HG03045 (cell line): ENCODE measurements around the gene WFIKKN2.
"Not testable (repeated sequence)": the region's sequence is repeated elsewhere in the genome, so short reads cannot be mapped to it uniquely, and the experiment has no call there.

ENCODE experiments used
- ATAC-seq: cut with Tn5 transposase; IDR thresholded peaks from one replicate; pipeline ENCODE4 v1.9.1; 2021; ENCODE audit warnings: mild to moderate bottlenecking, moderate library complexity; ENCODE audit not compliant: unreplicated experiment

WFIKKN2 gene

DNA sequence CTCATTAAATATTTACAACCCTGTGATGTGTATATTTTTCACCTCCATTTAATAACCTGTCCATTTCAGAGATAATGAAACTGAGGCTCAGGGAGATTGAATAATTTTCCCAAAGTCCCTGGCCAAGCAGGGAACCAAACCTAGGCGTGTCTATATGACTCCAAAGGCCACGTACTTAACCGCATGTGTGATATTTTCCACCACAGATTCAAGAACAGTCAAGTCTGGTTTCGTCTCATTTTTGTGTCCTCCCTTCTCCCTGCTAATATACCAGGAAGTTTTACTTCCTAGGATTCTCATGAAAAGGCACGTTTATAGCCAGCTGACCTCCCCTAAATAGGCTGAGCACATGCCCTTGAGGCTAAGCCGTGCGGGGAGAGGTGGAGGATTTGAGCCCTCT is 15.3 kb downstream of the WFIKKN2 start:
- ATAC-seq: no peak

DNA sequence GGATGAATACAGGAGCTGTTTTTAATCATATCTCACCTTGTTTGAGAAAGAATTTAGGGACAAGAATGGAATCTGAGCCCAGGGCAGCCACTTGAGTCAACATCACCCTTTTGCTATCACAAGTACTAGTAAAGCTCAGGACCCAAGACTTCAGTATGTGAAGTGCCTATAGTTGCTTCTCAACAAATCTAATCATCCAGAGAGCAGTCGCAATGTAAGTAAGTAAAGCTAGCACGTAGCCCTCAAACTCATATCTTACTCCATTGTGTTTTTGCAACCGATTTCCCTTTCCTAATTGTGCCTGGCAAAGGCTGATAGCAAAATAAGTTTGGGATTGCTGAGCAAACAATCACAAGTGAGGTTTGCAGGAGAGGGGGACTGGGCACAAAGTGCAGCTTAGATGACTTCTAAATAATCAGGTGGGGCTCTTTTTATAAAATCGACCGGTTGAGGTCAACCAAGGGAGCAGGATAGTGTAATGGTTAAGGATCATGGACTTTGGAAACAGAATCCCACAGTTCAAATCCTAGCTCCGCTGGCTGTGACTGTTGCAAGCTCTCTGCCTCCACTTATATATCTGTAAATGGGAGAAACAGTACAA is 17.7 kb downstream of the WFIKKN2 start:
- ATAC-seq: no peak

DNA sequence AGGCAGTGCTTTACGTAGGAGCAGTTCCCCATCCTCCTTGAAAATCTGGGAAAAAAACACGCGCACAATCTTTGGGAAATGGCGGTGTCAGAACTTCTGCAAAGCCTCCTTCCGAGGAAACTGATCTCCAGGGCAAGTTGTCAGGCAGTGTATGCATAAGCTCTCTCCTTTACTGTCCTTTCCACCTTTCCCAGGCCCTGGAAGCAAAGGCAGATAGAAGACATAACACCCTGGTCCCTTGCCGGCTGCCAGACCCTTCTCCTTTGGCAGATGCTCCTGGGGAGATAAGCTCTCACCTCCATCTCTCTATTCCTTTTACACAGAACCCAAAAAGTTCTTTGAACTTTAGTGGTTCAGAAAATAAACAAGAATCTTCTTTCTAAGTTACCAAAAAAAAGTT is 18.4 kb downstream of the WFIKKN2 start:
- no peak for ATAC-seq

DNA sequence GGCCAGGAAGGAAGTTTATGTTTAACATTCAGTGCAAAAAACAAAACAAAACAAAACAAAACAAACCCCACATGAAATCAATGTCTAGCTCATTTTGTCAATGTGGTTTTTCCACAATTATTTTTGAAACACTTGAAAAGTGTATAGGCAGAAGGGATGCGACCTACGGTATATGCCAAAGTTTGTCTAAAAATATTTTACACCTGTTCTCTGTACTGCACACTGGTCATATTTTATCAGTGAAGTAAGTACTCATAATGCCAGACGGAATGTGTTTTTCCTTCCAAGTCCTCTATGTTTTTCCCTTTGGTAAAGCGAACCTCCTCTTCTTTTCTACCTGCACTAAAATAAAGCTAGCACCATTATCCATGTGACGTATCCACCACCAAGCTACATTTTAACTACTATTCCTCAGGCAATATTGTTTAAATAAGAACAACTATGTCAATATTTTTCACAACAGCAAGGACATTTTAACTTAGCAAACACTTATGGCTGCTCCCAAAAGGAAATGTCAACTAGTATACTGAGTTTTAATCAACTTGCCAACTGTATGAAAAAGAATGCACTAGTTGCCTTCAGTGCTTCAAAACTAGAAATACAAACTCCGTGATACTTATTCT is 20.4 kb downstream of the WFIKKN2 start:
- ATAC-seq: no peak

DNA sequence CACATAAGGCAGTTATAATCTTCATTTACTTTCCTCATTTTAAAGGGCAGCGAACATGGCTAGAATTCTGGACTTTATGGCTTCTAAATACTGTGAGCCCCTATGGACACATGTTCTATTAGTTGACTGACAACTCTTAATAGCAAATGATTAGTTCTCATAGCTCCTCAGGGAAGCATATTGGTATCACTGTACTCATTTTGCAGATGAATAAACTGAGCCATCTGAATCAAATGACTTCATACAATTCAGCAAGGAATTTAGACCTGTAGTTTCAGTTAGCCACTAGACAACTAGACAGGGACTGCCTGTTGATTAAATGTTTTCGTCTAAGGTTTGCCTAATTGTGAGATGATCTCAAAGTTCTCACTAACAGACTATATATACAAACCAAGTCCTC is 21.0 kb downstream of the WFIKKN2 start:
- ATAC-seq: no peak

DNA sequence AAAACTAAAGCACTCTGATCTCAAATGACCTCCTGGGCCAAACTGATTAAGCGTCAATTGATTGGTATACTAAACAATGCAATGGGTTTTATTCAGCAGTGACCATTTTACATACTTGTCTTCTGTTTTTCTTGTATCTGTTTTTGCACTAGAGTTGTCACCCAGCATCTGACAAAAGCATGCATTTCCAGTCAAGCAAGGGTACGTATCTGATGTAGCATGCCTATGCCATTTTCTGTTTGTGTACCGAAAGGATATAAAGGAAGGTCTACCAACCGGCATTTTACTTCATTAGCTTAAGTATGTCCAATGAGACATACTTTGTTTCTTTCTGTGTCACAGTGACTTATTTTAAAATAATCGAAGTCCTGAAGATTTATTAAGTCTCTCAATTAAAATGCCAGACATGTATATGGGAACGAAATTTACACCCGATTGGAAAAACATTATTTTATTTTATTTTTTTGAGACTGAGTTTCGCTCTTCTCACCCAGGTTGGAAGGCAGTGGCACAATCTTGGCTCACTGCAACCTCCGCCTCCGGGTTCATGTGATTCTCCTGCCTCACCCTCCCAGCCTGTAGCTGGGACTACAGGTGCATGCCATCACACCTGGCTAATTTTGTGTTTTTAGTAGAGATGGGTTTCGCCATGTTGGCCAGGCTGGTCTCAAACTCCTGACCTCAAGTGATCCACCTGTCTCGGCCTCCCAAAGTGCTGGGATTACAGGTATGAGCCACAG is 23.3 kb downstream of the WFIKKN2 start:
- ATAC-seq: no peak

DNA sequence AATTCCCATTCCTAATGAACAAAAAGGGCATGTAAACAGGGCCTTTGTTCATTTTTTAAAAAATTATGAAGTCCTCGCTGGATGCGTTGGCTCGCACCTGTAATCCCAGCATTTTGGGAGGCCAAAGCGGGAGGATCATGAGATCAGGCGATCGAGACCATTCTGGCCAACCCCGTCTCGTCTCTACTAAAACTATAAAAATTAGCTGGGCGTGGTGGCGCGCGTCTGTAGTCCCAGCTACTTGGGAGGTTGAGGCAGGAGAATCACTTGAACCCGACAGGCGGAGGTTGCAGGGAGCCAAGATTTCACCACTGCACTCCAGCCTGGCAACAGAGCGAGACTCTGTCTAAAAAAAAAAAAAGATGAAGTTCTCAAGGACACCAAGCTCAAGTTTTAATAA is 24.3 kb downstream of the WFIKKN2 start:
- ATAC-seq: not testable (repeated sequence)

DNA sequence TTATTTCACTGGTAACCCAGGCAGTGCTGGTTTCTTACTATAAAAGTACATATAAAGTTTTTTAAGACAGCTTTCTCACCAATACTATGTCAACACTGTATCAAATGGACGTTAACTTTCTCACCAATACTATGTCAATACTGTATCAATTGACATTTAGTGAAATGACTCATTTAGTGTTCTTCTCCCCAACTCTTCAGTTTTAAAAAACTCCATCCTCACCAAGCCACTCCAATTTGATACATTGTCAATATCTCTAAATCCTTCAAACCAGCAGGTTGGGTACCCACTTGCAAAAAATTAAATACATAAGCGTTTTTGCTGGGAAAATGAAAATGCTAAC is 25.9 kb downstream of the WFIKKN2 start:
- no peak for ATAC-seq

DNA sequence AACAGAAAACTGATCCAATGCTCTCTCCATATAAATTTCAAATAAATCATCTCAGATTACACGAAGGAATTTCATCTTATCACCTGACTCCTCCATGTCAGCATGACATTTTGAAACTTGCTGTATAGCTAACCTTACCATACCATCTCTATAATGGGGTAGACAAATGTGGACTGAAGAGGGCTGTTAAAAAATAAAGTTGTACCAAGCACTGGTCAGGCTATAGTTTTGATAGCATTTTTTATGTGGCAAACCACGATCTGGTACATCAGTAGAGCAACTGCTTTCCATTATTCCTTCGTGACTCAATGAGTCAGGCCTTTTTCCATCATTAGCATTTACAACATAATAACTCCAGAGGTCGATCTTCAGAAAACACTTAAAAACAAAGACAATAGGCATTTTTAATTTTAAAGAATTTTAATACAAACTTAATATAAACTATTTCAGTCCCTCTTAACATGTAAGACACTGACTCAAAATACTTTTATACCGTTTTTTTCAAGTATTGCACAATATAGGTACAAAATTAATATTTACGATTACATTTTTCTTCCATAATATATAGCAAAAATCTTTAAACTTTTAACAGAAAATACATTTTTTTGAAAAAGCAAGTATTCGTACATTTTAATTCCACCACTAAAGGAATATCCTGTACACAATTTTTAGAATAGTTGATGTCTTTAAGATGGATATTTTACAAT is 26.6 kb downstream of the WFIKKN2 start:
- ATAC-seq: no peak

DNA sequence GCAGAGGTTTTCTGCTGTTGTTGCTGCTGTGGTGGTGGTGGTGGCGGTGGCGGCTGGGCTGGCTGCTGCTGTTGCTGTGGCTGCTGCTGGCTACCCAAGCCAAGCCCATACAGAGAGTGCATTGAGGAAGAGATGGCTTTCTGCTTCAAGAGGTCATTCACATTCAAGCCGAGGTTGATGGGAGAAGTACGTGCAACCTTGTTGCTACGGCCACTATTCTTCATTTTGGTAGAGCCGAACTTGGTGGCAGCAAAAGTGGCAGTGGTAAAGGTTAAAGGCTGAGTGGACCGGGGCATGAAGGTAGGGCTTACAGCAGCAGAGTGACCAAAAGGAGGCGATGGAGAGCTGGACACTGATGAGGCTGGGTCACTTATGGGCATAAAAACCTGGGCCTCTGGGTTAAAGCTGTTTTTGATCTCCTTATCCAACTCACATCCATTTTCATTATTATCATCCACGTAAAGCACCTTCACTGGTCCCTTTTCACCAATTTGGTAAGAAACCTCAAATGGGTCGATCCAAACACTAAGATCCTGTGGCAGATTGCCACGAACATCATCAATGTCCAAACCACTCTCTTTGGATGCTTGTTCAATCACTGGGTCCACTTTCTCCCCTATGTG is 27.9 kb downstream of the WFIKKN2 start:
- no peak for ATAC-seq

DNA sequence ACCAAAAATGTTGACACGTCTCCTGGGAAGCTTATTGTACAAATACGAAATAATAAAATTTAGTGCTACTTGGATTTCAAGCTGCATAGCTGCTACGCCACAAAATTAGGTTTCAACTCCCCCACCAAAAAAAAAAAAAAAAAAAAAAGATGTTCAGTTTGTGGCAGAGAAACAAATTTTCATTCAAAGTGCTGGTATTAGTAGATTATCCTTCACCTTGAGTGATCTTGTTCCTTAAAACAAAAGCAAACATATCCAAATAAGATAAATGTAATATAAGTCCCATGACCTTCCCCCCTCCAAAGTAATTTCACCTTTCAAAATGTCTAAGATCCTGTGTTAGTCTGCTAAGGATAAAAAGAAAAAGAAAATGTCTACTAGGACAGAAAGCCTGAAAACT is 28.5 kb downstream of the WFIKKN2 start:
- ATAC-seq: no peak

DNA sequence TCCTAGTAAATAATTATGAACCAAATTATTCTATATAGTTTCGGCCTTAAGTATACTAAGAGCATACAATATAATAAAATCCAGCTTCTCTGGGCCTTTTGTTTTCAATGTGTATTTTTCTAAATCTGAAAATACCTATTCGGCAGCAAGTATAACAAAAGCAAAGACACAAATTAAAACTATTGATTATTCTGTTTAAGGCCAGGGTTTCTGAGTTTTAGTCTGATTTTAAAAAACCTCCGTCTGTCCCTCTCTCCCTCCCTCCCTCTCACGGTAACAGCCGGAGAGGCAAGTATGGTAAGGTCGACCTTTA is 29.3 kb downstream of the WFIKKN2 start:
- no peak for ATAC-seq

DNA sequence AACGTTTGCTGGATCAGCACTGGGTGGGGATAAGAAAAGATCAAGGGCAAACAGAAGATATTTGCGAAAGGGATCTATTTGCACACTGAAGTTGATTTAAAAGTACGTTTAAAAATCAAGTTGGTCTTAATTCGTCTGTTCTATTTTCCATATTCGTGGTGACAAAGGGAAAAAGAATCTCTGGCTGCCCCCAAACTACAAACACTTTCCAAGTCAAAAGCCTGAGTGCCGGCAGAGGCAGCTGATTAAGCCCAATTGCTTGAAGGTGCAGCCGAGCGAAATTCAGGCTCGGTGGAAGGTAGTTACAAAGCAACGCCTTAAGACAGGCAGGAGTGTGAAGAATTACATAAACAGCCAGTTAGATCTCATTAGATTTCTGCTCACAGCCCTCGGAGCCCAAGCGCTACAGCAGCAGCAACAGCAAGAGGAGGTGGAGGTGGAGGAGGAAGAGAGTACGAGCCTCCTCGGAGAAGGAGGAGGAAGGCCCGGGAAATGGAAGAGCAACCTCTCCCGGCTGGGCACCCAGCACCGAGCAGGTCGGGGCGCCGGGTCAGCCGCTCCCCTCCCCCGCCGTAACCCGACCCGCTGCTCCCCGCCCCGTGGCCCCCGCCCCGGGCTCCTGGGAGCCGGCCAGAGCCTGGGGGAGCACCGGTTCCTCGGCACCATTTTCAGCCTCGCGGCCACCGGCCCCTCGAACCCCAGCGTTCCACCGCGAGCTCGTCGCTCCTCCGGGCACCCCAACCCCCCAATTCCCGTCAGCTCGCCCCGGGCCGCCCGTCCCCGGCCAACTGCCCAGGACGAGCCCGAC is 29.9 kb downstream of the WFIKKN2 start:
- peak; percentile 15 for ATAC-seq

DNA sequence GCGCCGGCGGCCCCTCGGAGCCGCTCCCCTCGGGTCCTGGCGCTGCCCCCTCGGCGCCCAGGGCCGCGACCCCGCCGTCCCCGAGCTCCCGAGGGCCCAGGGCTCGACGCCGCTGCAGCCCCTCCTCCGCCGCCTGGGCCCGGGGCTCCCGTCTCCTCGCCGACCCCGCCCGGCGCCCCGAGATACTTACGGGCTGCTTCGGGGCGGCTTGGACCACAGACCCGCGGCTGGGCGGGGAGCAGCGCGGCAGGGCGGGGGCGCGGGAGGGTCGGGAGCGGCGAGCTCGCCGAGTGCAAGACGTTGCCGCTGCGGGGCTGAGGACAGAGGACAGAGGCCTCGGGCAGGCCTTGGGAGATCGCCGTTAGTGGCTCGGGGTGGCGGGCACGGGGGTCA is 30.5 kb downstream of the WFIKKN2 start:
- ATAC-seq: peak; percentile 14

DNA sequence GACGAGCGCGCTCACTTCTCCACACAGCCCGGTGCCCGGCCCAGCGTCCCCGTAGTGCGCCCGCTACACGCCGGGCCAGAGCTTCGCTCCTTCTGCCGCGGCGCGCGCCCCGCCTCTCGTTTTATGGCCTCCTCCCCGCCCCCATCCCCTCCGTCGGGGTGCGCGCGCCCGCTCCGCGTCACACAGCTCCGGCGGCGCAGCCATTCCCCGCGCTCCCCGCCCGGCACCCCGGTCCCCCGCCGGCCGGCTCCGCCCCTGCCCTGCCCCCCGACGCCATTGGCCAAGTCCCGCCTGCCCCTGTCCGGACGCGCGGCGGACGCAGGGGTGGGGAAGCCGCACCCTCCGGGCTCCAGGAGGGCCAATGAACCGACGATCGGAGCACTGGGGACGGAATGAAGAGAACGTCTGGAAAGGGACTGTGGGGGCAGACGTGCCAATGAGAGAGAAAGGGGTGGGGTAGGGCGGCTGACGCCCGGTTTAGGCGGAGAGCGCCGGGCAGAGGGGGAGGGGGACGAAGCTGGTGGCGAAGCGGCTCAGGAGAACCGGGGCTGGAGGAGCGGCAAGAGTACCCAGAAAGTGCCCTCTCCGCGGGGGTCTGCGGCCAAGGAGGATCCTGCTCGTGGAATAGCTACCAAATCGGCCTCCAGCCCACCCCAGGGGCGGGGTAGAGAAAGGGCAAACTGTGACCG is 31.0 kb downstream of the WFIKKN2 start, which contains the start of gene TOB1:
TOB1 (minus strand) TSS at position 94 of the 689 bp plus-strand sequence. CDS start 2,337 bp downstream, outside the sequence.
- ATAC-seq: peak; percentile 67

DNA sequence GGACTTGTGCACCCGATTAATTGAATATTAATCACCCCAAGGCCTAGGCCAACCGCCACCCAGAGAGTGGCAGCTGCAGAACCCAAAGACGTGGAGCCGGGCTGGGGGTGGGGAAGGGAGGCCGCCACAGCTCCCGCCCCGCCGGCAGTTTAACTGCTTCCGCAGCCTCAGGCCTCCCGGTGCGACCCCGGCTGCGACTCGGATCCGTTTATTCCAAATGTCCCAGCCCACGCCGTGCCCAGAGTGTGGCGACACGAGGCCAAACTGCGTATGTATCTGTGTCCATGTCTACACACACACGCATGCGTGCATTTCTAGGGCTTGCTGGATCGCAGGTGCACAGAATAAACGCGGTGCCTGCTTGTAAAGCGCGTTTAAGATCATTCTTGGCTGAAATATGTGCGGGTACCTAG is 31.6 kb downstream of the WFIKKN2 start:
- ATAC-seq: peak; percentile 11

DNA sequence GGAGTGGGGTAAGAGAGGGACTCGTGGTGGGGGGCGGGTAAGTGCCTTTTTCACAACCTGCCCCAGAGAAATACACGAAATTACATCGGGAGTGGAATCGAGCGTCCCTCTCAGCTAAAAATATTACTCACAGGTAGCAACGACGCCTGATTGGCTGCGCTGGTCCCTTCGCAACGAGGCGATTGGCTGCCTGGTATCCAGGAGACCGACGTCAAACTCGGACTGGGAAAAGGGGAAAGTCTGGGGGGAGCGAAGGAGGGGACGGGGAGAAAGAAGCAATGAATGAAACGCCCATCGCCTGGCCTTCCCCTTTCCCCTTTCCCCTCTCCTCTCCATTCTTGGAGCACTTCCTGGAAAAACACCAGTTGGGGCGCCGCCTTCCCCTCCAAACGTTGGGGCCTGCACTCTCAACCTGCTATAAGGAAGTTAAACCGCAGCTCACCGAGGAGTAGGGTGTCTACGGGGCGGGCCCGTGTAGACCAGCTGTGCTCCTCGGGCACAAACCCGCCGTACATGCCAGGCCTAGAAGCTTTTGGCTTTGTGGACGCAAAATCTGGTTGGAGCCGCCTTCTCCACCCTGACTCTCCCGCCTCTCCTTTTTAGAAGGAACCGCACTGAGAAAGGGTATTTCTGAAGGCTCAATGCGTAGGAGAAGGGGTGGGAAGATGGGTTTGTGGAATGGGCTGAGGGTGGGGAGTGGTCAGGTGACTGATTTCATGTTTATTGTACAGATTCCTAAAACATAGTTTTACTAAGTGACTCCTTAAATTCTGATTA is 32.2 kb downstream of the WFIKKN2 start:
- ATAC-seq: peak; percentile 39

DNA sequence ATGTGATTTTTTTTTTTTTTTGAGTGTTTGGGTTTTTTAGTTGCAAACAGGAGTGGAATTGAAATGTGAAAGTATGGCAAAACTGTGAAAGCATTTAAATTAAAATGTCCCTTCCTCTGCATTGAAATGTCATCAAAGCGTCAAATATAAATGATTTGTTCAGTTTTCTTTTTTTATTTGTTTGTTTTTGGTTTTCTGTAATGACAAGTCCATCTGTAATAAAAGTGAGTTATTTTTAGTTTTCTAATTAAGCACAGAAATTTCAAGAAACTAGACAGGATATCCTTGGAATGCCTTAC is 32.7 kb downstream of the WFIKKN2 start:
- no peak for ATAC-seq

DNA sequence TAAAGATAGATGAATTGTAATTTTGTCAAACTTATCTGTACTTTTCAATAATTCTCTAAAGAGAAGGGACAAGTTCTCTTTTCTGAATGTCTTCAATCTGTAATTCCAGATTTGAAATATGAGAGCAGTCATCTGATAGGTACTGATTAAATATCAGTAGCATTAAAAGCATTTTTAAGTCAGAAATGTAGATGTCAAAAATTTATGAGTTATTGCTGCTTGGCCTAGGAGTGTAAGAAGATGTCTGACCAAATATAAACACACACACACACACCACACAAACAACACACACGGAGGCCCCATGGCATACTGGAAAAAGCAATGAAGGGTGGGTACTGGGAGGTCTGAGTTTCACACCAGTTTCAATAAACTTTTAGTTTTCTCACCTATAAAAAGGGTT is 33.2 kb downstream of the WFIKKN2 start:
- no peak for ATAC-seq
